Thyroid gland (tissue), 4 donors: ENCODE results near the gene PHF21B.

Experiments
- CTCF ChIP-seq, 6 experiments: fragments of 200-600 bp in 3 of 6; fragments of 450-650 bp in 3 of 6; sonication (generic) in 3 of 6; IDR thresholded peaks; one replicate each; pipeline ENCODE4 v1.5.1; 2016 to 2019; ENCODE audit warnings: antibody characterized with exemption in 6 of 6, mild to moderate bottlenecking in 2 of 6, inconsistent platforms in 1 of 6, moderate library complexity in 1 of 6
- POLR2A ChIP-seq, 2 donors: fragments of 450-650 bp; IDR thresholded peaks; one replicate each; pipeline ENCODE4 v1.6.1; 2017; ENCODE audit warnings: antibody characterized with exemption in 2 of 2, mild to moderate bottlenecking in 2 of 2, moderate library complexity in 1 of 2

- TF ChIP-seq POLR2A (IDR thresholded peaks at IDR 0.05) (no peak), CTCF (IDR thresholded peaks at IDR 0.05) (no peak)
Measured at GRCh38 chr22:44943701-44944324, 66.0 kb downstream of the PHF21B start.
